GM18498 (cell line): ENCODE data around the gene SH2D3C.

Experiments
- ATAC-seq: cut with Tn5 transposase; IDR thresholded peaks from one replicate; pipeline ENCODE4 v1.9.1; 2021; ENCODE audit warnings: mild to moderate bottlenecking, moderate library complexity; ENCODE audit not compliant: unreplicated experiment

SH2D3C gene

DNA sequence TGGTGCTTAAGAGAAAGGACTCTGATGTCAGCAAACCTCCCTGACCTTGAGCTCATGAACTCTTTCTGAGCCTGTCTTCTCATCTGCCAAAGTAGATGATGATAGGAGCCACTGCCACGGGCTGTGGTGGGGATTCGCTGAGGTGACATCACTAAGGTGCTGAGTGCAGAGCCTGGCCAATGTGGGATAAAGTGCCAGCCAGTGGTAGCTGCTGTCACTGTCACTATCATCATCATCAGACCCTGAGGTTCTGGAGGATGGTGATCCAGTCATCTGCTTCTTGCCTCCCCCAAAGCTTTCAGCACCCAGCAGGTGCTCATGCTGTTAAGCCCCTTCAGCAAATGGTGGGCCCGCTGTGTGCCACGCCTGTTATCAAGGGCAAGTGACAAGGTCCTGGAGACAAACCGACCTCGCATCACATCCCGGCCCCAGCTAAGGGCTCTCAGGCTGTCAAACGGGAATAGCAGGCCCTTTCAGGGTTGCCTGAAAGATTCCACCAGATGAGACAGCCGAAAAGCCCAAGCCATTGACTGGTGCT, 30.6 kb upstream of the SH2D3C start:
- no peak for ATAC-seq

DNA sequence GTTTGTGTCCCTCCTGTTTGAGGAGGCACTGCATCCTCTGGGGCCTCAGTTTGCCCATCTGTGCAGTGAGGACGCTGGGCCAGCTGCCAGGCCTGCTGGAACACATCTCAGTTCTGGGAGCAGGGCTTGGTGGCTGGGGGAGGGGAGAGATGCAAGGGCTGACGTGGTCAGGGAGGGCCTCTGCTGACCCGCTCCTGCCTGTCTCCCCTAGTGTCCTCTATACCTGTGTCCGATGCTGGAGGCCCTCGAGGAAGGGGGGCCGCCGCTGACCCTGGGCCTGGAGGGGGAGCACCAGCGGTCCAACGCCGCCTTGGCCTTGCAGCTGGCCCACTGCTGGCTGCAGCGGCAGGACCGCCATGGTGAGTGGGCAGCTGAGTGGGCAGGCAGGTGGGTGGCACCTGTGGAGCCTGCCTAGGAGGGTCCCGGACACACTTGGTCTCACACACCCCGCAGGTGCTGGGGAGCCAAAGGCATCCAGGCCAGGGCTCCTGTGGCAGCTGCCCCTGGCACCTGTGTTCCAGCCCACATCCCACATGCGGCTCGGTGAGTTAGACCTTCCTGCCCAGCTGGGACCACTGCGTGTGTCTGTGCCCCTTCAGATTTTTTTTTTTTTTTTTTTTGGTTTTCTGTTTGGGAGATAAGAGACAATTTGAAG, 30.0 kb upstream of the SH2D3C start:
- ATAC-seq, result no peak

DNA sequence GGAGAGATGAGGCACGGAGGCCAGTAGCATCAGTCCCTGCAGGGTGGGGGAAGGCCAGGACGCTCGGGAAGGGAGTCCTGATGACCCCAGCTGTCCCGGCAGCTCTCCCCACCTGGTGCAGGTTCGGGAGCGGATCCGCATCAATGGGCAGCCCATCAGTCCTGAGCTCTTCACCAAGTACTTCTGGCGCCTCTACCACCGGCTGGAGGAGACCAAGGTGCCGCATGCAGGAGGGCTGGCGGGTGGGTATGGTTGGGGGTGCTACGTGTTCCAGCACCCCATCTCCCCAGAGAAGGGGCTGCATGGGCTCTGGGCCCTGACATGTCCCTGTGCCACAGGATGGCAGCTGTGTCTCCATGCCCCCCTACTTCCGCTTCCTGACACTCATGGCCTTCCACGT, 28.4 kb upstream of the SH2D3C start:
- no peak for ATAC-seq

DNA sequence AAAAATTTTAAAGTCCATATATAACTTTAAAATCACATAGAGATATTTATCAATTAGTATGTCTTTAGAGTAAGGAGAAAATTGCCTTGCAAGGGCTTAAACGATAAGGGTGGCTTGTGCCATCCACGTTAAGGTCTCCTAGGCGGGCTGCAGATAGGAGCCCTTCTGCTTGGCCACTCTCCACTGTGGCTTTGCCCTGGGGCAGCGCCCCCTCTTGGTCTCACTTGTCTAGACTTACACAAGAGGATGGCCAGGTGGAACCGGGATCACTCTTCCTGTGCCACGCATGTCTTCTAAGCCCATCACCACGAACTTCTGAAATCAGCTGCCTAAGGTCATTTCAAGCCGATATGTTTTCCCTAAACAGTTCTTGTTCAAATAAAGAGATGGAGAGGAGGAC, 27.2 kb upstream of the SH2D3C start:
- no peak for ATAC-seq

DNA sequence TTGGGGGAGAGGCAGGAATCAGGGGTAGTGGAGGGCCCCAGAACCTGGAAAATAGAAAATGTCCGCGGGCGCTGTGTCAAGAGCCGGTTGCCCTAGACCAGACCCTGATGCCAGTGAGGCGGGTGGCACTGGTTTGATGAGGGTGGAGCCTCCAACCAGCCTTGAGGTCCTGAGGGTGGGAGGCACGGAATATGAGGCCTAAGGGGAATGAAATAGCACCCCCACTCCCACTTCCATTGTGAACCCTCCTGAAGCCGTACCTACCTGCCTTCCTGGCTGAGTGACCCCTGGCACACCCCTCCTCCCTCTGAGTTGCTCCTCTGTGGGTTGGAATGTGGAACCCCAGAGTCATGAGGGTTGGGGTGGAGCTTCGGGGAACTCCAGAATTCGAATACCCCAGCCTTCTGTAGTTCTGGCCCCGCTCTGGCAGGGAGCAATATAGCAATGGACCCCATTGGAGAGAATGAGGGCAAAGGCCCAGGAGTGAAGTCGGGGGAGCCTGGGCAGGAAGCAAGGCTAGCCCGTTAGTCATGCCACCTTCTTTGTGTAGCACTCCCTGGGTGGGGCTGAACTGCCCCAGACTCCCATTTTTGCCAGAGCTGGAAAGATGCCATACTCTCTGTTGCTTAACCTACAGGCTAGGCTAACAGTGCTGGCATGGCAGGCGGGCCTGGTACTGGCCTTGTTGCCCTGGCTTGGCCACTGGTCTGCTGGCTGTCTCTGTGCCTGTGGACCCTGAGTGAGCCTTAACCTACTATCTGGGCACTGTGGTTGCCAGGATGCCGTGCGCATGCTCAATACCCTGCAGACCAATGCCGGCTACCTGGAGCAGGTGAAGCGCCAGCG, 25.3 kb upstream of the SH2D3C start:
- ATAC-seq, result peak; percentile 9

DNA sequence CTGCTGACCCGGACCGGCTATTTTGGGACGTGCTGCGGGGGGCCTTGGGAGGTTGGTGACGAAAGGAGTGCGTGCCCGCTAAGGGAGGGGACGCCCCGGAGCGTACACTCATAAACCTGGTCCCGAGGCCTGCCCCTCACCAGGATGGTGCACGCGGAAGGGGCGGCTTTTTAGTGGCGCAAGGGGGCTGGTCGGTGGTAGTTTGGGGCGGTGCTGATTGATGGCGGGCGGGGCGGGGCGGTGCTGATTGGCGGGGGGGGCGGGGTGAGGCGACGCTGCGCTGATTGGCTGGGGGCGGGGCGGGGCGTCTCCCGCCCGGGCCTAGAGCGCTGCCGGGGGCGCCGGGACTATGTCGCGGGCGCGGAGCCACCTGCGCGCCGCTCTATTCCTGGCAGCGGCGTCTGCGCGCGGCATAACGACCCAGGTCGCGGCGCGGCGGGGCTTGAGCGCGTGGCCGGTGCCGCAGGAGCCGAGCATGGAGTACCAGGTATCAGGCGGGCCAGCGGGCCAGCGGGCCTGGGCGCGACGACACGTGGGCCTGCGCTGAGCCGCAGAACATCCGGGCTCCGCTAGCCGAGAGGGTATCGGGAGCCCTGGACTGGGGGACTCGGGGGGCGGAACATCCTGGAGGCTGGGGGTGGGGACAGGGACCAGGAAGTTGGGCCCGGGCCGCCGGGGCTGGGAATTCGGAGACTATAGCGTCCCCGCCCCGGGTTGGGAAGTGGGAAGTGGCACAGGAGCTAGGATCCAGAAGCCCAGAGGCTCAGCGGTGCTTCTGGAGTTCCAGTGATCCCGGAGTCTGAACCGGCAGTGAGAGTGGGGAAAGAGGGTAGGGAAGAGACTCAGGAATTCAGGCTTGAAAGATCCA, 24.3 kb upstream of the SH2D3C start, which contains the start of gene FPGS:
Gene FPGS, plus strand, starts transcription at position 307 of the 868 bp plus-strand sequence. Its CDS starts 43 bp downstream, at position 350.
- ATAC-seq, result peak; percentile 80

DNA sequence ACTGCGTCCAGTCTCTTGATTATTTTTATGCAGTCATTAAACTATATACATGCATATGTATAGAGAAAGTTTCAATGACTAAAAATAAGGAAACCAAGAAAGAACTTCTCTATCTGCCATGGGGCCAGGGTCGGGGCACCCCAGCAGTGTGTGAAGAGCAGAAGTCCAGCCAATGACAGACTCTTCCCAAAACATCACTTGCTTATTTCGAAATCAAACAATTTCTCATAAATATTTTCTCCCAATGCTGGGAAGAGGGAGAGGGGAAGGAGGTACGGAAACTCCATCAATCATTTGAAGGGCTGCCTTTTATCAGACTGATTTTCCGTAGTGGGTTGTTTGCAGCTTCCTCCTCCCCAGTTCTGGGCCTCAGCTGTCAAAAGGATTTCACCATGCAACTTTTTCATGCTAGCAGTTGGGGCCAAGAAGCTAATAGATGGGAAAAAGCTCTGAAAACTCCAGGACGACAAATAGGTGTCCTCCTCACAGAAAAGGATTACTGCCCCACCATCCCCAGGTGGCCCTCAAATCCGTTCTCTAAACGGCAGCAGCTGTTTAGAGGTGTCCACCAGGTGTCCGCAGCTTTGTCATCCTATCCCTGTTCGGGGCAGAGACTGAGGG, 23.6 kb upstream of the SH2D3C start:
- ATAC-seq, result no peak

DNA sequence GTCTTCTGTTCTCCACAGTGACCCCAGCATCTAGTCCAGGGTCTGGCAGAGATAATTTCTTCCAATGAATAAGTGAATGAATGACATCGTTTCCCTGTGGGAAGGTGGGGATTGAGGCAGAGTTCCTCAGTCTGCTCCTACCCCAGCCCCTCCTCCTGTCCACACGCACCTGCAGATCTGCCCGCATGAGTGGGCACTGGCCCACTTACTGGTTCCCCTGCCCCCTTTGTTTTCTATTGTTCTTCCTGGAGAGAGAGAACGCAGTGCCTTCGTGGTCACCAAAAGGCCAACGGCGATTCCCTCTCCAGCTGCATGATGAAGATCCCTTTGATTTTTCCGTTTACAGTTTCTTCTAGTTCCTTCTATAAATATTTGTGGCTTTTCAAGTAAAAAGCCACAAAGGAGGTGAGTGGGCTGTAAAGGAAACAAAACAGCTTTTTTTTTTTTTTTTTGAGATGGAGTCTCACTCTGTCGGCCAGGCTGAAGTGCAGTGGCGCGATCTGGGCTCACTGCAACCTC, 18.4 kb upstream of the SH2D3C start:
- no peak for ATAC-seq

DNA sequence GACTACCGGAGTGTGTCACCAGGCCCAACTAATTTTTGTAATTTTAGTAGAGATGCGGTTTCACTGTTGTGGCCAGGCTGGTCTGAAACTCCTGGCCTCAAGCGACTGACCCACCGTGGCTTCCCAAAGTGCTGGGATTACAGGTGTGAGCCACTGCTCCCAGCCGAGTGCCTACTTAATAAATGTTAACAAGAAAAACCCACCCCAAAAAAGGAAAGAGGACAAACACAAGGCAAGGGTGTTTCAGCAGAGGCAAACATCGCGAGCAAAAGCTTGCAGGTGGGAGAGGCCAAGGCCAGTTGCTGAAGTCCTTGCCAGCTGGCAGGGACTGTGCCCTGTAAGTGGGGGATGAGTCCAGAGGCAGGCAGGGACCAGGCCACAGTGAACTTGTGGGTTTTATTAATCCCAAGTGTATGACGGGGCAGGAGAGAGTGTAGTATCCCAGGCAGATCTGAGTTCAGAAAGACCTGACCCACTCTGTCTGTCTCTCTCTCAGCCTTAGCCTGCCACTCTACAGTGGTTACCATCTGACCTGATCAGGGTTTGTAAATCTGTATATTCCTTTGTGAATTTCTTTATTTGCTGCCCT, 17.9 kb upstream of the SH2D3C start:
- ATAC-seq, result no peak

DNA sequence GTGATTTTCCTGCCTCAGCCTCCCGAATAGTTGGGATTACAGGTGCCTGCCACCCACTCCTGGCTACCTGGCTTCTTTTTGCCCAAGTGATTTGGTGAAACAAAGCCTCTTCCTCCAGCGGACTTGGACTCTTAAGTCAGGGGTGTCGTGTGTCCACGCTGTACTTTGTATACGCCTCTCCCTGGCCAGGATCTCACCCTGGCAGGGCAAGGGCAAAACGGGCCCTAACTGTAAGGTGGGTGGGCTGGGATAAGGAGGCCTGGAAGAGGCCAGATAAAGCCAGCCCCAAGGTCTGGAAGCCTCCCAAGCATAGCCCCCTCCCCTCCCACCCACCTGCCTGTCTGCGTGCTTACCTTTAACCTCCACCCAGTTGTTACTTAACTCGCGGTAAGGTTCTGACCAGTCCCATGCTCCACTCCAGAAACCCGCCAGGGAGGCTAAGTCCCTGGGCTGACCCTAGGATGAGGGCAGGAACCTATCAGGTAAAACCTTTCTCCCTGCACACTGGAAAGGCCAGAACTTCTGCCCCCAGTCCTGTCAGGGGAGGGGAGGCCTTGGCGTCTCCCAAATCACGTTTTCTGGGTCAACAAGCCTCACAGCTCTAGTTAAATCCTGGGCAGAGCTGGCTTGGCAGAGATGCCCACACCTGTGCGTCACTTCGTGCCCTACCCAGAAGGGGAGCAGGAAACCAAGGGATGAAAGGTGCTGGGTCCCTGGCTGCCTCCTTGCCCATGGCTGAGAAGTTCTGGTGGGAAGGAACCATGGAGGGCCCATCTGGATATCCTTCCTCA, 15.7 kb upstream of the SH2D3C start:
- ATAC-seq, result no peak

DNA sequence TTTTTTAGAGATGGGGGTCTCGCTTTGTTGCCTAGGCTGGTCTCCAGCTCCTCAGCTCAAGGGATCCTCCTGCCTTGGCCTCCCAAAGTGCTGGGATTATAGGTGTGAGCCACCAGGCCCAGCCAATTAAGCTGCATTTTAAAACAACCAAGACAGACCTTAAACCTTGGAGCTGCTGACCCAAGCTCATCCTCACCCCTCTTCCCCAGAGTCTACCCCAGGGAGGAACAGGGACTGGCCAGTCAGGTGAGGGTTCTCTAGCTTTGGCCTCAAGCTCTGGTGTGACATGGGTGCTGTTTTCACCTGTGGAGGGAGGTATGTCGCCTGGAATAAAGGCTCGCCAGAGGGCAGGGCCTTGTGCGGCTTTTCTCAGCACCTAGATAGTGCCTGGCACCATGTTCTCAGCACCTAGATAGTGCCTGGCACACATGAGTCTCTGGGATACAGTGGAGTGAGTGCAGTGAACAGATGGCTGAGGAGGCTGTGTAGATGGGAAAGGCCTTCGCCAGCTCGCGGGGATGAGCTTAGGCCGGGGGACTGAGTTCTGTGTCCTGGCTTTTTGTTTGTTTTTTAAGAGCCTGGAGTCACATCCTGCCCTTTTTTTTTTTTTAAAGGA, 14.7 kb upstream of the SH2D3C start:
- ATAC-seq, result no peak

DNA sequence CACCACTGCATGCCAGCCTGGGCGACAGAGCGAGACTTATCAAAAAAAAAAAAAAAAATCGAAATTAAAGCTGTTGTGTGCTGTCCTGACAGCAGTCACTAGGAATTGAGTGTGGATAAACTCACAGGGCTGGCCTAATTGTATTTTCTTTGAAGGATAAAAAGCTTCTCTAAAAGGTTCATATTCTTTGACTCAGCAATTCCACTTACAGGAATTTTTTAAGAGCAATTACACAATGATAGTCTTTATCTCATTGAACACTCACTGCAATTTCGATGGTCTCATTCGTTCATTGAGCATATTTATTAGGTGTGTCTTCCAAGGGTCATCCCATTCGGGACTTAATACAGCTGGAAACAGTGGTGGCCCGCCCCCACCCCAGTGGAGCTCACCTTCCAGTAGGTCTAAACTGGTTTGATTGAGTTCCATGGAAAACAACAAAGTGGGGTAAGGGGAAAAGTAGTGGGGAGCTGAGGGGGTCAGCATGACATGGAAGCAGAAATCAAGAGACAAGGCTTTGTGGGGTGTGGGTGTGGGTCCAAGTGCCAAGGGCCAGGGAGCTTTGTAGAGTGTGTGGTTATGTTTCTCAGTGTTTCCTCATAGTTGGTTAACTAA, 14.1 kb upstream of the SH2D3C start:
- ATAC-seq, result no peak

DNA sequence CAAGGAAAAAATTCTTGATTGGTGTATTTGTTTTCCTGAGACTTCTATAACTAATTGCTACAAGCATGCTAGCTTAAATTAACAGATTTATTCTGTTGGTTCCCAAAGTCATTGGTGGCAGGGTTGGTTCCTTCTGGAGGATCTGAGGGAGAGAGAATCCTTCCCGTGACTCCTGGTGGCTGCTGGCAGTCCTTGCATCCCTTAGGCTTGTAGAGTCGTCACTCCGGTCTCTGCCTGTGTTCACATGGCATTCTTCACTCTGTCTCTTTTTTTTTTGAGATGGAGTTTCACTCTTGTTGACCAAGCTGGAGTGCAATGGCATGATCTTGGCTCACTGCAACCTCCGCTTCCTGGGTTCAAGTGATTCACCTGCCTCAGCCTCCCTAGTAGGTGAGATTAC, 12.6 kb upstream of the SH2D3C start:
- ATAC-seq, result no peak

DNA sequence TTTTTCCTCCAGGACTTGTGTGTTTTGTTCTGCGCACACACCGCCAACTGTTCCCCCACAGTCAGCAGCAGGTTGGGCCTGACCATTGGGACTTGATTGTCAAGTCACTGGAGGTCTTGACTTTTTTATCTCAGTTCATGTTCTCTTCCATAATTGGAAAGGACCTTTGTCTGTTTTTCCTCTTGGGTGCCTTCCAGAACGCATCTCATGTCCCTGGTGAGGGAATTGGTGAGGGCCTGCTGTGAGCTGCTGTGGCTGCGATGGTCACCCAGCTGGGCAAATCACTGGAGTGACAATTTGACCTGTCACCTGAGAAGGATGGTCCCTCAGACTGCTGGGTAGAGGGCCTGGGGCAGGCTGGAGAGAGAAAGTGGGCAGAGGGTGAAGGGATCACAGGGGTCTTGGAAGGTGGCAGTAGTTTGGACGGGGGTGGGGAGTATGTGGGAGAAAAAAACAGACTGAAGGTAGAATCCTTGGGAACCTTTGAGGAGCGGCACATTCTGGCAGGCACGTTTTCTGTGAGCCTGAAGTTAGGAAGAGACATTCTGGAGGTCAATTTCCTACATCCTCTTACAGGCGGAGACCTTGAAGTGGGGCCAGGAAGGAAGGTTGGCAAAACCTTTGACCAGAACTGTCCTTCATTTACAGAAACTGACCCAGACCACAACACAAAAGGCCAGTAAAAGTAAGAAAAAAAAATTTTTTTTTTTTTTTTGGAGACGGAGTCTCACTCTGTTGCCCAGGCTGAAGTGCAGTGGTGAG, 11.8 kb upstream of the SH2D3C start:
- no peak for ATAC-seq

DNA sequence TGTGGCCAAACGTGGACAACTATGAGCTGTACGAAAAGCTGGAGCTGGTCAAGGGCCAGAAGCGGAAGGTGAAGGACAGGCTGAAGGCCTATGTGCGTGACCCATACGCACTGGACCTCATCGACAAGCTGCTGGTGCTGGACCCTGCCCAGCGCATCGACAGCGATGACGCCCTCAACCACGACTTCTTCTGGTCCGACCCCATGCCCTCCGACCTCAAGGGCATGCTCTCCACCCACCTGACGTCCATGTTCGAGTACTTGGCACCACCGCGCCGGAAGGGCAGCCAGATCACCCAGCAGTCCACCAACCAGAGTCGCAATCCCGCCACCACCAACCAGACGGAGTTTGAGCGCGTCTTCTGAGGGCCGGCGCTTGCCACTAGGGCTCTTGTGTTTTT, 10.7 kb upstream of the SH2D3C start:
- ATAC-seq, result no peak

DNA sequence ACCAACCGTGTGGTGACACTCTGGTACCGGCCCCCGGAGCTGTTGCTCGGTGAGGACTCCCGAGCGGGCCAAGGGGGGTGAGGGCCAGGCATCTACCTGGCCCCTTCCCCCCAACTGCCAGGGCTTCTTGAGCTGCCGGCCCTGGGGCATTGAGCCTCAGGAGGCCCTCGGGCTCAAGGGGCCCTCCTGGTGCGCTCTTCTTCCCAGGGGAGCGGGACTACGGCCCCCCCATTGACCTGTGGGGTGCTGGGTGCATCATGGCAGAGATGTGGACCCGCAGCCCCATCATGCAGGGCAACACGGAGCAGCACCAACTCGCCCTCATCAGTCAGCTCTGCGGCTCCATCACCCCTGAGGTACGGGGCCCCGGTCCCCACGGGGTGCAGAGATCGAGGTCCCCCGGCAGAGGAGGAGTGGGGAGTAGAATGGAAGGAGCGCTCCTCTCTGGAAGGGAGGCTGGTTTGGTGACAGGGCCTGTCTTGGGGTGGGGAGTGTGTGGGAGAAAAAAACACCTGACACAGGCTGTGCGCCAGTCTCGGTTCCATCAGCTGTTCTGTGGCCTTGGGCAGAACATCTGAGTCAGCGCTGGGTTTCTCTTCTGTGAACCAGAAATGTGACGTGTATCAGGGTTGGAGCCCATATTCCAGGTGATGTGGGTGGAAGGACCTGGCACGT, 10.0 kb upstream of the SH2D3C start:
- ATAC-seq, result no peak

DNA sequence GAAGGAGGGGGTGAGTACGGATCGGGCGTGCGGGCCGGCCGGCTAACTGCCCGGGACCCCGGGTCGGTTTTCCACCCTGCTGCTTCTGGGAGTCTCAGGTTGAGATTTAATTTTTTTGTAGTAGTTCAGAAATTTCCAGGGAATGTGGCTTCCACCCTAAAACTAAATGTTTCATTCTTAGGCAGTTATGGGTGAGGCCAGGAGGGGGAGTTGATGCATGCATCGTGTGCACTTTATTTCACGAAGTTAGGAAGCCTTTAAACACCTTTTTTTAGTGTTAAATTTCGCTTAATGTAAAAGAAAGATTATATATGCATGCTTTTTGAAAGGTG, 8.3 kb upstream of the SH2D3C start:
- ATAC-seq, result no peak
